HG03066 (cell line): ENCODE data around the gene PLAC1.

ENCODE experiments used
- ATAC-seq: cut with Tn5 transposase; IDR thresholded peaks from one replicate; pipeline ENCODE4 v1.9.1; 2021; ENCODE audit warnings: low read depth; ENCODE audit not compliant: unreplicated experiment

The PLAC1 gene

GRCh38 chrX:134546187-134546586 is 112.1 kb downstream of the PLAC1 start:
- ATAC-seq, result no peak

GRCh38 chrX:134545510-134545909 is 112.8 kb downstream of the PLAC1 start:
- ATAC-seq, result no peak

- no peak for ATAC-seq
Observed at GRCh38 chrX:134544513-134545151, 113.6 kb downstream of the PLAC1 start.

- ATAC-seq, result no peak
Observed at GRCh38 chrX:134544135-134544512, 114.1 kb downstream of the PLAC1 start.

- no peak for ATAC-seq
Observed at GRCh38 chrX:134543288-134543687, 115.0 kb downstream of the PLAC1 start.

- ATAC-seq, result peak; percentile 69
Observed at GRCh38 chrX:134542485-134542884, 115.8 kb downstream of the PLAC1 start.

- no peak for ATAC-seq
Observed at GRCh38 chrX:134541906-134542305, 116.4 kb downstream of the PLAC1 start.

GRCh38 chrX:134538316-134538715 is 120.0 kb downstream of the PLAC1 start:
- ATAC-seq, result no peak

GRCh38 chrX:134537179-134537955 is 120.9 kb downstream of the PLAC1 start:
- ATAC-seq, result no peak

GRCh38 chrX:134533952-134534351 is 124.3 kb downstream of the PLAC1 start:
- no peak for ATAC-seq

- ATAC-seq, result no peak
Observed at GRCh38 chrX:134533352-134533751, 124.9 kb downstream of the PLAC1 start.

GRCh38 chrX:134530845-134531244 is 127.4 kb downstream of the PLAC1 start:
- ATAC-seq, result no peak

GRCh38 chrX:134529481-134529880 is 128.8 kb downstream of the PLAC1 start:
- ATAC-seq, result no peak

GRCh38 chrX:134528960-134529359 is 129.3 kb downstream of the PLAC1 start:
- no peak for ATAC-seq

- ATAC-seq, result no peak
Observed at GRCh38 chrX:134526399-134526798, 131.9 kb downstream of the PLAC1 start.

GRCh38 chrX:134525086-134525792 is 133.0 kb downstream of the PLAC1 start:
- no peak for ATAC-seq

GRCh38 chrX:134524181-134524580 is 134.1 kb downstream of the PLAC1 start:
- no peak for ATAC-seq

- no peak for ATAC-seq
Observed at GRCh38 chrX:134520860-134521390, 137.3 kb downstream of the PLAC1 start.
